ENCODE data around the gene NPRL2.
A peak's percentile ranks its signal among the peaks of the same experiment; 100 is the strongest.

Gene NPRL2

DNA sequence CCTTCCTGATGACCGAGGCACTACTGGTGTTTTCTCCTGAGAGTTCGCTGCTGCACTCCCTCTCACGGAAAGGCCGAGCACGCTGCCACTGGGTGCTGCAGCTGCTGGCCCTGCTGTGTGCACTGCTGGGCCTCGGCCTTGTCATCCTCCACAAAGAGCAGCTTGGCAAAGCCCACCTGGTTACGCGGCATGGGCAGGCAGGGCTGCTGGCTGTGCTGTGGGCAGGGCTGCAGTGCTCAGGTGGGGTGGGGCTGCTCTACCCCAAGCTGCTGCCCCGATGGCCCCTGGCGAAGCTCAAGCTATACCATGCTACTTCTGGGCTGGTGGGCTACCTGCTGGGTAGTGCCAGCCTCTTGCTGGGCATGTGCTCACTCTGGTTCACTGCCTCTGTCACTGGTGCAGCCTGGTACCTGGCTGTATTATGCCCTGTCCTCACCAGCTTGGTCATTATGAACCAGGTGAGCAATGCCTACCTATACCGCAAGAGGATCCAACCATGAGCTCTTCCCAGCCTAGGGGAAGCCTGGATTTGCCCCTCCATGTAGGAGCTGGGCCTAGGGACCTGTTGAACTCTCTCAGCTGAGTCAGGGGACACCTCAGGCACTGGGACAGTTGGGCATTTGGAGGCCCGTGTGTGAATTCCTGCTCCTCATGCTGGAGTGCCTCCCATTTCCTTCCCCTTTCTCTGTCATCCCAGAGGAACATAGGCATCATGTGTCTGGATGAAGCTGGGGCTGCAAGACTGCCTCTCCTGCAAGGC is 2.9 kb upstream of the NPRL2 start:
- no peak for DNase-seq (ENCODE audit: low spot score)
- peak overlapping the region; percentile 72 for H3K9ac ChIP-seq (ENCODE audit: low read depth, low read length, poor library complexity)
- WGBS, 2 donors (ENCODE audit: extremely low coverage in 2 of 2, insufficient read length in 2 of 2, insufficient replicate concordance in 1 of 2) = no CpG with 5 or more reads among the region's 12 CpGs

DNA sequence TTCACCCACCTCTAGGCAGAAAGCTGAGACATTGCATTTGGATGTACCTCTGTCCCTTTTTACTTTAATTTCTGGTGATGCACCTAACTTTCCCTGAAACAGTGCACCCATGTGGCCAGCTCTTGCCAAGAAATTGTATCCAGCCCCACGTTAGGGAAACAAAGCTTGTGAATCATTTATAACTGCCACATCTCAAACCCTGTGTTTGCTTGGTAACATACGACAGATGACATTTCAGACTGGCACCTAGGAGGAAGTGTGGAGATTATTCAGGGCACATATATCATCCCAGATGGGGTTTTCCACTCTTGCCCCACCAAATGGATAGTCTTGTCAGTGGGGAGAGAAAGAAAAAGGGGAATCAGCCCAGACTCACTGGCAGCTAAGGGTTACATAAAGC is 2.2 kb upstream of the NPRL2 start:
- WGBS, 2 donors (ENCODE audit: extremely low coverage in 2 of 2, insufficient read length in 2 of 2, insufficient replicate concordance in 1 of 2) = no CpG with 5 or more reads among the region's 2 CpGs

More for the DNA sequence above, 2.9 kb upstream of the NPRL2 start:
- H3K4me2 ChIP-seq (ENCODE audit: insufficient read depth, low read length, poor library complexity, severe bottlenecking) = no peak overlapping the region
- peak overlapping the region in 1 of 2 donors; percentile 30 for H3K4me3 ChIP-seq (ENCODE audit: low read length in 2 of 2)
- no peak overlapping the region for H3K23ac ChIP-seq (ENCODE audit: low read depth, low read length, poor library complexity)
- H2BK12ac ChIP-seq (ENCODE audit: low read length) = no peak overlapping the region
- no peak overlapping the region for H2BK15ac ChIP-seq (ENCODE audit: low read length)
- H4K8ac ChIP-seq (ENCODE audit: low read depth, low read length) = no peak overlapping the region
- no peak overlapping the region for H2BK5ac ChIP-seq (ENCODE audit: low read length)
- H4K91ac ChIP-seq (ENCODE audit: low read depth, low read length, poor library complexity) = no peak overlapping the region
- no peak overlapping the region for H3K14ac ChIP-seq (ENCODE audit: low read length)
- no peak overlapping the region for H2AK5ac ChIP-seq (ENCODE audit: low read depth, low read length)
- peaks cover 10% of the 10 kb centered on the region for H3K79me1 ChIP-seq (ENCODE audit: low read depth, low read length)
- H3K4ac ChIP-seq (ENCODE audit: low read length) = no peak overlapping the region
- H3K9me3 ChIP-seq (replicated peaks in 1 of 2; ENCODE audit: control insufficient read depth in 2 of 2, insufficient read depth in 1 of 2, low read depth in 1 of 2, low read length in 2 of 2) = no peaks in the 10 kb centered on the region
- H3K27me3 ChIP-seq (ENCODE audit: control insufficient read depth in 3 of 3, insufficient read depth in 3 of 3, low read depth in 1 of 3, low read length in 3 of 3) = no peaks in the 10 kb centered on the region
- H3K18ac ChIP-seq (ENCODE audit: low read length) = no peak overlapping the region
- no peak overlapping the region for H3K27ac ChIP-seq (replicated peaks; ENCODE audit: low read length)
- peaks cover 30 to 34% of the 10 kb centered on the region in 2 donors for H3K4me1 ChIP-seq (ENCODE audit: control insufficient read depth in 2 of 2, insufficient read depth in 1 of 2, low read depth in 1 of 2, low read length in 2 of 2)
- no peak overlapping the region for H2BK120ac ChIP-seq (ENCODE audit: low read depth, low read length)
- H3K36me3 ChIP-seq (replicated peaks in 1 of 2; ENCODE audit: control insufficient read depth in 2 of 2, insufficient read depth in 2 of 2, low read length in 2 of 2) = peaks cover 40 to 65% of the 10 kb centered on the region in 2 donors
- H2AFZ ChIP-seq (ENCODE audit: low read length) = no peak overlapping the region

DNA sequence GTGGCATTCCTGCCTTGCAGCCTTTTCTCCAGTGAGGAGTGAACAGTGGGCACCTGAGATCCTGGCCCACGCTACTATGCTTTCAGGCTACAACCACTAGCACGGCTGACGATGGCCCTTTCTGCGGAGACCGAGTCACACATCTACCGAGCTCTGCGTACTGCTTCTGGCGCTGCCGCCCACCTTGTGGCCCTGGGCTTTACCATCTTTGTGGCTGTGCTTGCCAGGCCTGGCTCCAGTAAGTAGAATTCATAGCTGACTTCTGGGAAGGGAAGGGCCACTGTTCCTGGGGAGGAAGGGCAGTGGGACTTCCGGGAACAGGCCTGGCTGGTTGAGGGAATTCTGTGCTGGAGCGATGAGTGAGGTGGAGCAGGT is 735 bp upstream of the NPRL2 start:
- no peak overlapping the region for H2BK12ac ChIP-seq (ENCODE audit: low read length)
- no peak overlapping the region for H3K27ac ChIP-seq (replicated peaks; ENCODE audit: low read length)
- DNase-seq (ENCODE audit: low spot score) = no peak
- H3K4me2 ChIP-seq (ENCODE audit: insufficient read depth, low read length, poor library complexity, severe bottlenecking) = peak overlapping the region; percentile 94
- peak overlapping the region; percentile 76 for H2AK5ac ChIP-seq (ENCODE audit: low read depth, low read length)
- H3K18ac ChIP-seq (ENCODE audit: low read length) = peak overlapping the region; percentile 38
- H3K4ac ChIP-seq (ENCODE audit: low read length) = no peak overlapping the region
- H2BK15ac ChIP-seq (ENCODE audit: low read length) = no peak overlapping the region
- no peaks in the 10 kb centered on the region for H3K9me3 ChIP-seq (replicated peaks in 1 of 2; ENCODE audit: control insufficient read depth in 2 of 2, insufficient read depth in 1 of 2, low read depth in 1 of 2, low read length in 2 of 2)
- H4K8ac ChIP-seq (ENCODE audit: low read depth, low read length) = no peak overlapping the region
- H3K9ac ChIP-seq (ENCODE audit: low read depth, low read length, poor library complexity) = peak overlapping the region; percentile 32
- no peak overlapping the region for H4K91ac ChIP-seq (ENCODE audit: low read depth, low read length, poor library complexity)
- peak overlapping the region; percentile 90 for H3K23ac ChIP-seq (ENCODE audit: low read depth, low read length, poor library complexity)
- H2AFZ ChIP-seq (ENCODE audit: low read length) = peak overlapping the region; percentile 97
- H2BK120ac ChIP-seq (ENCODE audit: low read depth, low read length) = no peak overlapping the region
- peak overlapping the region; percentile 97 for H2BK5ac ChIP-seq (ENCODE audit: low read length)
- no peaks in the 10 kb centered on the region for H3K27me3 ChIP-seq (ENCODE audit: control insufficient read depth in 3 of 3, insufficient read depth in 3 of 3, low read depth in 1 of 3, low read length in 3 of 3)
- H3K4me3 ChIP-seq (ENCODE audit: low read length in 2 of 2) = peak overlapping the region; percentile 84 to 92
- peaks cover 40 to 54% of the 10 kb centered on the region in 2 donors for H3K36me3 ChIP-seq (replicated peaks in 1 of 2; ENCODE audit: control insufficient read depth in 2 of 2, insufficient read depth in 2 of 2, low read length in 2 of 2)
- WGBS, 2 donors (ENCODE audit: extremely low coverage in 2 of 2, insufficient read length in 2 of 2, insufficient replicate concordance in 1 of 2) = no CpG with 5 or more reads among the region's 11 CpGs
- peaks cover 11 to 13% of the 10 kb centered on the region in 2 donors for H3K4me1 ChIP-seq (ENCODE audit: control insufficient read depth in 2 of 2, insufficient read depth in 1 of 2, low read depth in 1 of 2, low read length in 2 of 2)
- H3K79me1 ChIP-seq (ENCODE audit: low read depth, low read length) = peaks cover 4% of the 10 kb centered on the region
- H3K14ac ChIP-seq (ENCODE audit: low read length) = no peak overlapping the region

More for the DNA sequence above, 2.2 kb upstream of the NPRL2 start:
- Histone ChIP-seq H3K27ac (replicated peaks; ENCODE audit: low read length) (no peak overlapping the region), H4K8ac (ENCODE audit: low read depth, low read length) (no peak overlapping the region), H3K9me3 (replicated peaks in 1 of 2; ENCODE audit: control insufficient read depth in 2 of 2, insufficient read depth in 1 of 2, low read depth in 1 of 2, low read length in 2 of 2) (no peaks in the 10 kb centered on the region), H3K4me1 (ENCODE audit: control insufficient read depth in 2 of 2, insufficient read depth in 1 of 2, low read depth in 1 of 2, low read length in 2 of 2) (peaks cover 25 to 28% of the 10 kb centered on the region in 2 donors), H3K4ac (ENCODE audit: low read length) (no peak overlapping the region), H2BK5ac (ENCODE audit: low read length) (no peak overlapping the region), H3K9ac (ENCODE audit: low read depth, low read length, poor library complexity) (no peak overlapping the region), H3K14ac (ENCODE audit: low read length) (no peak overlapping the region), H3K23ac (ENCODE audit: low read depth, low read length, poor library complexity) (no peak overlapping the region), H3K18ac (ENCODE audit: low read length) (no peak overlapping the region), H3K79me1 (ENCODE audit: low read depth, low read length) (peaks cover 8% of the 10 kb centered on the region), H2BK15ac (ENCODE audit: low read length) (no peak overlapping the region), H2AFZ (ENCODE audit: low read length) (no peak overlapping the region), H4K91ac (ENCODE audit: low read depth, low read length, poor library complexity) (no peak overlapping the region), H2BK120ac (ENCODE audit: low read depth, low read length) (no peak overlapping the region), H2BK12ac (ENCODE audit: low read length) (no peak overlapping the region), H3K4me2 (ENCODE audit: insufficient read depth, low read length, poor library complexity, severe bottlenecking) (no peak overlapping the region), H2AK5ac (ENCODE audit: low read depth, low read length) (no peak overlapping the region), H3K36me3 (replicated peaks in 1 of 2; ENCODE audit: control insufficient read depth in 2 of 2, insufficient read depth in 2 of 2, low read length in 2 of 2) (peaks cover 42 to 64% of the 10 kb centered on the region in 2 donors), H3K27me3 (ENCODE audit: control insufficient read depth in 3 of 3, insufficient read depth in 3 of 3, low read depth in 1 of 3, low read length in 3 of 3) (no peaks in the 10 kb centered on the region), H3K4me3 (ENCODE audit: low read length in 2 of 2) (no peak overlapping the region)
- no peak for DNase-seq (ENCODE audit: low spot score)

- no CpG with 5 or more reads among the region's 7 CpGs for WGBS, 2 donors (ENCODE audit: extremely low coverage in 2 of 2, insufficient read length in 2 of 2, insufficient replicate concordance in 1 of 2)
- Histone ChIP-seq H4K91ac (ENCODE audit: low read depth, low read length, poor library complexity) (no peak overlapping the region), H3K36me3 (replicated peaks in 1 of 2; ENCODE audit: control insufficient read depth in 2 of 2, insufficient read depth in 2 of 2, low read length in 2 of 2) (peaks cover 36 to 42% of the 10 kb centered on the region in 2 donors), H4K8ac (ENCODE audit: low read depth, low read length) (no peak overlapping the region), H3K27ac (replicated peaks; ENCODE audit: low read length) (no peak overlapping the region), H3K23ac (ENCODE audit: low read depth, low read length, poor library complexity) (peak overlapping the region; percentile 90), H3K79me1 (ENCODE audit: low read depth, low read length) (peaks cover 3% of the 10 kb centered on the region), H2BK120ac (ENCODE audit: low read depth, low read length) (no peak overlapping the region), H3K4me1 (ENCODE audit: control insufficient read depth in 2 of 2, insufficient read depth in 1 of 2, low read depth in 1 of 2, low read length in 2 of 2) (peaks cover 12 to 13% of the 10 kb centered on the region in 2 donors), H3K27me3 (ENCODE audit: control insufficient read depth in 3 of 3, insufficient read depth in 3 of 3, low read depth in 1 of 3, low read length in 3 of 3) (peaks cover 0 to 9% (median 2%) of the 10 kb centered on the region in 3 experiments), H3K4me3 (ENCODE audit: low read length in 2 of 2) (peak overlapping the region; percentile 84 to 92), H3K14ac (ENCODE audit: low read length) (peak overlapping the region; percentile 86), H3K9me3 (replicated peaks in 1 of 2; ENCODE audit: control insufficient read depth in 2 of 2, insufficient read depth in 1 of 2, low read depth in 1 of 2, low read length in 2 of 2) (no peaks in the 10 kb centered on the region), H2AK5ac (ENCODE audit: low read depth, low read length) (peak overlapping the region; percentile 1), H3K9ac (ENCODE audit: low read depth, low read length, poor library complexity) (peak overlapping the region; percentile 95), H3K4ac (ENCODE audit: low read length) (peak overlapping the region; percentile 8), H2AFZ (ENCODE audit: low read length) (peak overlapping the region; percentile 97), H3K18ac (ENCODE audit: low read length) (peak overlapping the region; percentile 91), H3K4me2 (ENCODE audit: insufficient read depth, low read length, poor library complexity, severe bottlenecking) (peak overlapping the region; percentile 94), H2BK15ac (ENCODE audit: low read length) (no peak overlapping the region), H2BK5ac (ENCODE audit: low read length) (peak overlapping the region; percentile 97), H2BK12ac (ENCODE audit: low read length) (no peak overlapping the region)
- DNase-seq (ENCODE audit: low spot score) = no peak
Measured at GRCh38 chr3:50350213-50350526, 405 bp downstream of the NPRL2 start.
